ENCODE measurements around the gene ART1. TPM values are rescaled to one million over a fixed set of nuclear protein-coding genes. Genes with fewer than 3 reads are reported as not detected.

Gene ART1
- polyA plus RNA-seq, 1 donor (not counting 4 experiments of a cell fraction or from before 2014, with no cell fraction given) = not detected

- Histone ChIP-seq H3K36me3 (ENCODE audit: control insufficient read depth in 2 of 2, extremely low read depth in 1 of 2, insufficient read depth in 2 of 2, low read length in 2 of 2) (peaks cover 35 to 37% of the 10 kb centered on the region in 2 experiments), H3K27me3 (ENCODE audit: control insufficient read depth, extremely low read depth, insufficient read depth, low read length) (no peaks in the 10 kb centered on the region), H3K9me1 (ENCODE audit: control insufficient read depth, extremely low read depth, insufficient read depth, low read length) (peaks cover 8% of the 10 kb centered on the region), H3K4me3 (ENCODE audit: control insufficient read depth in 2 of 3, extremely low read depth in 1 of 3, insufficient read depth in 2 of 3, low read depth in 1 of 3, low read length in 3 of 3) (no peak overlapping the region), H3K4me1 (ENCODE audit: control insufficient read depth, extremely low read depth, insufficient read depth, low read length) (peaks cover 18% of the 10 kb centered on the region), H4K20me1 (ENCODE audit: control insufficient read depth, extremely low read depth, insufficient read depth, low read length) (no peaks in the 10 kb centered on the region), H3K27ac (ENCODE audit: control insufficient read depth, insufficient read depth, low read length) (no peak overlapping the region), H3K79me2 (ENCODE audit: control insufficient read depth, insufficient read depth, low read length) (no peaks in the 10 kb centered on the region), H3K4me2 (ENCODE audit: control insufficient read depth, extremely low read depth, insufficient read depth, low read depth, low read length) (no peak overlapping the region), H3K9me3 (ENCODE audit: control insufficient read depth, low read depth, low read length) (no peaks in the 10 kb centered on the region), H2AFZ (ENCODE audit: control insufficient read depth, low read length) (no peak overlapping the region), H3K9ac (ENCODE audit: control insufficient read depth, extremely low read depth, insufficient read depth, low read length) (no peak overlapping the region)
- DNase-seq (ENCODE audit: low read depth, low spot score) = no peak
- no peak for FAIRE-seq
- TF ChIP-seq CTCF (optimal IDR thresholded peaks at IDR 0.05 in 1 of 3, IDR thresholded peaks at IDR 0.05 in 1 of 3, conservative IDR thresholded peaks at IDR 0.05 in 1 of 3; ENCODE audit: extremely low read depth in 1 of 3, insufficient read depth in 2 of 3, low read length in 3 of 3) (no peak), EZH2 (IDR thresholded peaks at IDR 0.05; ENCODE audit: low read length) (no peak)
- dilution Hi-C loops (cut with MboI; ENCODE audit: extremely low pct_ligation_motif_present, low sequenced_read_pairs) = no loop called here
Observed at GRCh38 chr11:3679077-3679476, 34.1 kb downstream of the ART1 start.

GRCh38 chr11:3683039-3683438 lies 38.1 kb downstream of the ART1 start:
- Histone ChIP-seq H4K20me1 (ENCODE audit: control insufficient read depth, extremely low read depth, insufficient read depth, low read length) (no peaks in the 10 kb centered on the region), H2AFZ (ENCODE audit: control insufficient read depth, low read length) (no peak overlapping the region), H3K27me3 (ENCODE audit: control insufficient read depth, extremely low read depth, insufficient read depth, low read length) (no peaks in the 10 kb centered on the region), H3K79me2 (ENCODE audit: control insufficient read depth, insufficient read depth, low read length) (no peaks in the 10 kb centered on the region), H3K4me2 (ENCODE audit: control insufficient read depth, extremely low read depth, insufficient read depth, low read depth, low read length) (no peak overlapping the region), H3K27ac (ENCODE audit: control insufficient read depth, insufficient read depth, low read length) (no peak overlapping the region), H3K4me3 (ENCODE audit: control insufficient read depth in 2 of 3, extremely low read depth in 1 of 3, insufficient read depth in 2 of 3, low read depth in 1 of 3, low read length in 3 of 3) (no peak overlapping the region), H3K9ac (ENCODE audit: control insufficient read depth, extremely low read depth, insufficient read depth, low read length) (no peak overlapping the region), H3K4me1 (ENCODE audit: control insufficient read depth, extremely low read depth, insufficient read depth, low read length) (no peaks in the 10 kb centered on the region), H3K9me3 (ENCODE audit: control insufficient read depth, low read depth, low read length) (no peaks in the 10 kb centered on the region), H3K9me1 (ENCODE audit: control insufficient read depth, extremely low read depth, insufficient read depth, low read length) (no peaks in the 10 kb centered on the region), H3K36me3 (ENCODE audit: control insufficient read depth in 2 of 2, extremely low read depth in 1 of 2, insufficient read depth in 2 of 2, low read length in 2 of 2) (peaks cover 28 to 36% of the 10 kb centered on the region in 2 experiments)
- dilution Hi-C loops (cut with MboI; ENCODE audit: extremely low pct_ligation_motif_present, low sequenced_read_pairs) = no loop called here
- DNase-seq (ENCODE audit: low read depth, low spot score) (no peak), FAIRE-seq (no peak)
- TF ChIP-seq CTCF (optimal IDR thresholded peaks at IDR 0.05 in 1 of 3, IDR thresholded peaks at IDR 0.05 in 1 of 3, conservative IDR thresholded peaks at IDR 0.05 in 1 of 3; ENCODE audit: extremely low read depth in 1 of 3, insufficient read depth in 2 of 3, low read length in 3 of 3) = no peak
- TF ChIP-seq EZH2 (IDR thresholded peaks at IDR 0.05; ENCODE audit: low read length) = no peak
